Fibroblast of villous mesenchyme (primary cell): Measurements from ENCODE around the gene GGT6. TPM values are rescaled to one million over a fixed set of nuclear protein-coding genes. Genes with fewer than 3 reads are reported as not detected.

ENCODE experiments used
- DNase-seq: peaks from one replicate; pipeline ENCODE4 v3.0.0-alpha.2; 2010; ENCODE audit warnings: low read depth
- H3K4me3 ChIP-seq: 2 replicates; pipeline ENCODE4 v1.5.1; 2011; ENCODE audit warnings: low read depth, mild to moderate bottlenecking, low read length
- CTCF ChIP-seq: IDR thresholded peaks from 2 replicates; pipeline ENCODE4 v1.5.1; 2012; ENCODE audit warnings: low read depth, mild to moderate bottlenecking, low read length; ENCODE audit not compliant: insufficient read depth
- total RNA-seq: library from RNA; depleted of rRNA; stranded (reverse); fragments of >200 nt; gene quantifications from 2 replicates; pipeline ENCODE4 v1.2.3, GENCODE V29; 2012

Gene GGT6
- total RNA-seq, 1 donor = not detected

- no peak for TF ChIP-seq CTCF
- H3K4me3 ChIP-seq = no peak overlapping the region
- no peak for DNase-seq
These were observed 18.2 kb downstream of the GGT6 start for GRCh38 chr17:4542003-4542725.

- DNase-seq = no peak
- TF ChIP-seq CTCF = peak; percentile 4
- H3K4me3 ChIP-seq = no peak overlapping the region
These were observed 18.9 kb downstream of the GGT6 start for GRCh38 chr17:4541328-4542002.

- DNase-seq = no peak
- no peak for TF ChIP-seq CTCF
- no peak overlapping the region for H3K4me3 ChIP-seq
These were observed 19.6 kb downstream of the GGT6 start for GRCh38 chr17:4540687-4541327.

- no peak overlapping the region for H3K4me3 ChIP-seq
- no peak for TF ChIP-seq CTCF
- DNase-seq = no peak
These were observed 20.1 kb downstream of the GGT6 start for GRCh38 chr17:4540224-4540651.

- no peak for TF ChIP-seq CTCF
- no peak overlapping the region for H3K4me3 ChIP-seq
- DNase-seq = no peak
These were observed 20.7 kb downstream of the GGT6 start for GRCh38 chr17:4539576-4540223.

- DNase-seq = no peak
- H3K4me3 ChIP-seq = no peak overlapping the region
- TF ChIP-seq CTCF = no peak
These were observed 21.4 kb downstream of the GGT6 start for GRCh38 chr17:4539025-4539424.
